ENCODE data around the gene BNC1.
"Not testable (repeated sequence)": the region's sequence is repeated elsewhere in the genome, so short reads cannot be mapped to it uniquely, and the experiment has no call there.

BNC1 gene

DNA sequence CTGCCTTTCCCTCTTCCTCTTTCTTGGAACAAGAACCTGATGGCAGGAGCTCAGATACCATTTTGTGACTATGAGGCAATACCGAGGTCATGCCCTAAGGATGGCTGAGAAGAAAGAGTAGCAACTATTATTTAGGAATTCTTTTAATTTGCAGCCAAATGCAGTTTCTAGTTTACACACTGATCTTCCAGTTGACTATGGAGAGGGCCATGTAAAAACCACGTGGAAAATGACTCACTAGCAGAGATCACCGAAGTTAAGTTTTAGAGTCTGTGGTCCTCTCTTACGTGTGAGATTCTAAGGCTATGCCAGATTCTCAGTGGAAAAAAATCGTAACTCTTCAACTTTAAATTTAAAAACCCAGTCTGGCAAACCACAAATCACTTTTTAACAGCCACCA lies 7.8 kb downstream of the BNC1 start:
- no peak for TF ChIP-seq Cebpa-rat (IDR thresholded peaks at IDR 0.05)
- H3K4me3 ChIP-seq: no peak overlapping the region
- H3K9me3 ChIP-seq (replicated peaks in 1 of 11): no peaks in the 10 kb centered on the region
- H3K4me1 ChIP-seq: no peaks in the 10 kb centered on the region
- no peak overlapping the region for H3K4me2 ChIP-seq
- H4K20me1 ChIP-seq: no peaks in the 10 kb centered on the region
- H3K27me3 ChIP-seq: no peaks in the 10 kb centered on the region
- no peak overlapping the region for H3K27ac ChIP-seq
- H3K36me3 ChIP-seq: no peaks in the 10 kb centered on the region
- no peak overlapping the region for H3K9ac ChIP-seq

DNA sequence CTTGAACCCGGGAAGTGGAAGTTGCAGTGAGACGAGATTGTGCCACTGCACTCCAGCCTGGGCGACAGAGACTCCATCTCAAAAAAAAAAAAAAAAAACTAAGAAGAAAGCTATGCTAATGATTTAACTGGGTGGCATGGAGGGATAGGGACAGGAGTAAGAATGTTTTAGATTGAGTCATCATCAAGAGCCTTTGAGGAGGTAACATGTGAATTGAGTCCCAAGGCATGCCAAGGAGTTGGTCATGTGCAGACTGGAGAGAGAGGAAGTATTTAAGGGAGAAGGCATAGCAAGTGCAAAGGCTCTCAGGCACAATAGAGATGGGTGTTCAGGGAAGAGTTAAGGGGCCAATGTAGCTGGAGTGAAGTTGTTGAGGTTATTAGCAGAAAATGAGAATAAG lies 9.1 kb downstream of the BNC1 start:
- Histone ChIP-seq H3K4me2 (no peak overlapping the region), H3K9ac (no peak overlapping the region), H3K27me3 (no peaks in the 10 kb centered on the region), H3K27ac (no peak overlapping the region), H3K4me3 (no peak overlapping the region), H3K9me3 (replicated peaks in 1 of 11) (peaks cover 0 to 2% (median 0%) of the 10 kb centered on the region in 11 experiments; a peak in 2 of 22 replicates), H3K4me1 (peaks cover 0 to 6% (median 0%) of the 10 kb centered on the region in 10 experiments; a peak in 2 of 20 replicates), H4K20me1 (no peaks in the 10 kb centered on the region), H3K36me3 (no peaks in the 10 kb centered on the region)
- no peak for TF ChIP-seq Cebpa-rat (IDR thresholded peaks at IDR 0.05)

DNA sequence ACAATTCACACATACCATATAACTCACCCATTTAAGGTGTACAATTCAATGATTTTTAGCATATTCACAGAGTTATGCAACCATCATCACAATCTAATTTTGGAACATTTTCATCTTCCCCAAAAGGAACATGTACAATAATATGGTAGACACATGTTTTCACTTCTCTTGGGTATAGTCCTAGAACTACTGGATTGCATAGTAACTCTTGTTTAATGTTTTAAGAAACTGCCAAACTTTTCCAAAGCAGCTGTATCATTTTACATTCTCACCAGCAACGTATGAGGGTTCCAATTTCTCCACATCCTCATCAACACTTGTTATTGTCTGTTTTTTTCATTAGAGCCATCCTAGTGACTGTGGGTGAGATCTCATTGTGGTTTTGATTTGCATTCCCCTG lies 14.3 kb downstream of the BNC1 start:
- peaks cover 0 to 22% (median 0%) of the 10 kb centered on the region in 11 experiments; a peak in 6 of 22 replicates for H3K9me3 ChIP-seq (replicated peaks in 1 of 11)
- H4K20me1 ChIP-seq: no peaks in the 10 kb centered on the region
- H3K4me3 ChIP-seq: no peak overlapping the region
- no peaks in the 10 kb centered on the region for H3K36me3 ChIP-seq
- H3K27me3 ChIP-seq: no peaks in the 10 kb centered on the region
- TF ChIP-seq Cebpa-rat (IDR thresholded peaks at IDR 0.05): no peak
- no peak overlapping the region for H3K4me2 ChIP-seq
- no peak overlapping the region for H3K27ac ChIP-seq
- H3K9ac ChIP-seq: no peak overlapping the region
- H3K4me1 ChIP-seq: peaks cover 0 to 8% (median 0%) of the 10 kb centered on the region in 10 experiments; a peak in 2 of 20 replicates

DNA sequence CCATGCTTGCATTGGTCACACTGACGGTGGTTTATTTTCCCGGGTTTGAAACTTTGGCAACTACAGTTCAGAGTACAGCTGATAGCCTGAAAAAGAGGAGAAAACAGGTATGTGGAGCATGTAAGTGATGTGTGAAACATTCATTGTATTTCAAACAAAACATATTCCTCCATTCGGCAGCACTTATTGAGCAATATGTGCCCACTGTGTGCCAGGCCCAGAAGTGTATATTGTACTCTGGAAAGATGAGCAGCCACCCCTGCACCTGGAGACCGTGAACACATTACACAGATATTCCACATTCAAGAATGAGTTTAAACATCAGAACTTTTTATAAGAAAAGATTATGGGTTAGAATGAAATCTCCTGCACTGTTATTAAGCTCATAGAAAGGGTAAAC lies 16.3 kb downstream of the BNC1 start:
- no peak overlapping the region for H3K27ac ChIP-seq
- no peaks in the 10 kb centered on the region for H3K36me3 ChIP-seq
- H3K4me2 ChIP-seq: no peak overlapping the region
- TF ChIP-seq Cebpa-rat (IDR thresholded peaks at IDR 0.05): no peak
- H3K9me3 ChIP-seq (replicated peaks in 1 of 11): peaks cover 0 to 22% (median 0%) of the 10 kb centered on the region in 11 experiments; a peak in 6 of 22 replicates
- H3K4me3 ChIP-seq: no peak overlapping the region
- H3K4me1 ChIP-seq: peaks cover 0 to 8% (median 0%) of the 10 kb centered on the region in 10 experiments; a peak in 2 of 20 replicates
- no peaks in the 10 kb centered on the region for H3K27me3 ChIP-seq
- no peak overlapping the region for H3K9ac ChIP-seq
- H4K20me1 ChIP-seq: no peaks in the 10 kb centered on the region

DNA sequence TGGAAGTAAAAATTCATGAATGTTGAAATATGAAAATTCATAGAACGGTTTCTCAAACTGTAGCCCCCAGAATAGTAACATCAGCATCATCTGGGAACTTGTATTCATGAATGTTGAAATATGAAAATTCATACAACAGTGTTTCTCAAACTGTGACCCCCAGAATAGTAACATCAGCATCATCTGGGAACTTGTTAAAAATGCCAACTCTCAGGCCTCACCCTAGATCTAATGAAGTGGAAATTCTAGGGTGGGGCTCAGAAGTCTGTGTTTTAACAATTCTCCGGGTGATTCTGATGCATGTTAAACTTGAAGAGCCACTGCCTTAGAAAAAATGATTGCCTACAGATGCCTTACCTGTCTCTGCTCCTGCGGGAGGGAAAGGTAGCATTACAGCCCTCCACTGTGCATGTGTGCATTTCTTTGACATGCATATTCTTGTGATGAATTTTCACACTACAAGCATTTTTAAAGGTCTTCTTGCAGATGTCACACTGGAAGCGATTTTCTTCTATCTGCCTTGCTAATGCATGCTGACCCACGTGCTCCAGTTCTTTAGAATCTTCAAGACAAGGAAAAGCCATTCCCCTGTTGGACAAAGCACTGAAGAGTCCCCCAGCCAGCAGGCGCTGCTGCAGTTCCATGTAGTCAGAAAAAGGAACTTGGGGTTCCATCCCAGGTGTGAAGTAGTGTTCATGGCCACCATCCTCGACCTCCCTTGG lies 21.7 kb downstream of the BNC1 start:
- H3K27me3 ChIP-seq: no peaks in the 10 kb centered on the region
- no peaks in the 10 kb centered on the region for H3K36me3 ChIP-seq
- peaks cover 0 to 4% (median 0%) of the 10 kb centered on the region in 10 experiments; a peak in 5 of 20 replicates for H3K4me1 ChIP-seq

DNA sequence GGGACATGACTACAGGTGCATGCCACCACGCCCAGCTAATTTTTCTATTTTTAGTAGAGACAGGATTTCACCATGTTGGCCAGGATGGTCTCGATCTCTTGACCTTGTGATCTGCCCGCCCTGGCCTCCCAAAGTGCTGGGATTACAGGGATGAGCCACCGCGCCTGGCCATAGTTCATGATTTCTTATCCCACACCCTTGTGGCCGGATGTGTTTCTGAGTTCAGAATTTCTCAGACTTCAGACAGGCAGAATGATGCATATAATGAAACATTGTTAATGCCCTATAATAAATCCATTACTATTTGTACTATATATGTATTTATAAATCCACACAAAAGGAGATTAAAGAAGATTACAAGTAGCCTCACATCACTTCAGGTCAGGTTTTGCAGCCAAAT lies 22.3 kb downstream of the BNC1 start:
- not testable (repeated sequence) for H4K20me1 ChIP-seq; H3K9me3 ChIP-seq (replicated peaks in 1 of 11); H3K27ac ChIP-seq; H3K27me3 ChIP-seq; H3K9ac ChIP-seq; H3K4me3 ChIP-seq; H3K4me1 ChIP-seq; H3K36me3 ChIP-seq; H3K4me2 ChIP-seq

More for the DNA sequence above, 21.7 kb downstream of the BNC1 start:
- Histone ChIP-seq H3K4me3 (no peak overlapping the region), H4K20me1 (no peaks in the 10 kb centered on the region), H3K9me3 (replicated peaks in 1 of 11) (no peaks in the 10 kb centered on the region), H3K9ac (no peak overlapping the region), H3K4me2 (no peak overlapping the region), H3K27ac (no peak overlapping the region)
- no peak for TF ChIP-seq Cebpa-rat (IDR thresholded peaks at IDR 0.05)

DNA sequence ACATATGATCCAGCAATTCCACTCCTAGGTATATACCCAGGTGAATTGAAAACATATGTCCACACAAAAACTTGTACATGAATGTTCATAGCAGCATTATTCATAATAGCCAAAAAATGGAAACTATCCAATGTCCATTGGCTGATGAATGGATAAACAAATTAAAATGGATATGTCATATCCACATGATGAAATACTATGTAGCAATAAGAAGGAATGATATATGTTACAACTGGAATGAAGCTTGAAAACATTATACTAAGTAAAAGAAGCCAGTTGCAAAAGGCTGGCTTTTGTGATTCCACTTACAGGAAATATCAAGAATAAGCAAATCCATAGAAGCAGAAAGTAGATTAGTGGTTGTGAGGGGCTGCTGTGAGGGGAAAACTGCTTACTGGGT lies 33.7 kb downstream of the BNC1 start:
- Histone ChIP-seq H3K27me3 (no peaks in the 10 kb centered on the region), H3K9me3 (replicated peaks in 1 of 11) (0 out of 22 replicates have a peak, but pooled peaks cover 0 to 2% (median 0%) of the 10 kb centered on the region in 11 experiments), H4K20me1 (no peaks in the 10 kb centered on the region), H3K36me3 (no peaks in the 10 kb centered on the region), H3K4me2 (no peak overlapping the region), H3K4me3 (no peak overlapping the region), H3K9ac (no peak overlapping the region), H3K27ac (no peak overlapping the region), H3K4me1 (no peaks in the 10 kb centered on the region)
- no peak for TF ChIP-seq Cebpa-rat (IDR thresholded peaks at IDR 0.05)

DNA sequence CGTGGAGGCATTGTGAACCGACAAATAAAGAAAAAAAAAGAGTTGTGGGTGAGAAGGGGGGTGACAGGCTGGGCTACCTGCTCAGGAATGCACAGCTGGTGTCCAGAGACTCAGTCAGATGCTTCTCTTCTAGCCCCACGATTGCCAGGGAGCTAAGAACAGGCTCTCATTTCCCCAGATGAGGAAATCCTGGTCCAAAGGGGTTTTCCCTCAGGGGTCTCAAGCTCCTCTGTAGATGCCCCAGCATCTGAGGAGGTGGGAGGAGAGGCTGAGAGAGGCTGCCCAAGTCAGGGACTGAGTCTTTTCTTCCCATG lies 35.5 kb downstream of the BNC1 start:
- Histone ChIP-seq H3K27ac (no peak overlapping the region), H3K4me3 (no peak overlapping the region), H3K9me3 (replicated peaks in 1 of 11) (peaks cover 0 to 7% (median 0%) of the 10 kb centered on the region in 11 experiments; a peak in 1 of 22 replicates), H4K20me1 (no peaks in the 10 kb centered on the region), H3K27me3 (no peaks in the 10 kb centered on the region), H3K36me3 (no peaks in the 10 kb centered on the region), H3K4me1 (no peaks in the 10 kb centered on the region), H3K9ac (peak overlapping the region in 1 of 11 experiments; percentile 41; a peak in 1 of 22 replicates), H3K4me2 (no peak overlapping the region)
- no peak for TF ChIP-seq Cebpa-rat (IDR thresholded peaks at IDR 0.05)

DNA sequence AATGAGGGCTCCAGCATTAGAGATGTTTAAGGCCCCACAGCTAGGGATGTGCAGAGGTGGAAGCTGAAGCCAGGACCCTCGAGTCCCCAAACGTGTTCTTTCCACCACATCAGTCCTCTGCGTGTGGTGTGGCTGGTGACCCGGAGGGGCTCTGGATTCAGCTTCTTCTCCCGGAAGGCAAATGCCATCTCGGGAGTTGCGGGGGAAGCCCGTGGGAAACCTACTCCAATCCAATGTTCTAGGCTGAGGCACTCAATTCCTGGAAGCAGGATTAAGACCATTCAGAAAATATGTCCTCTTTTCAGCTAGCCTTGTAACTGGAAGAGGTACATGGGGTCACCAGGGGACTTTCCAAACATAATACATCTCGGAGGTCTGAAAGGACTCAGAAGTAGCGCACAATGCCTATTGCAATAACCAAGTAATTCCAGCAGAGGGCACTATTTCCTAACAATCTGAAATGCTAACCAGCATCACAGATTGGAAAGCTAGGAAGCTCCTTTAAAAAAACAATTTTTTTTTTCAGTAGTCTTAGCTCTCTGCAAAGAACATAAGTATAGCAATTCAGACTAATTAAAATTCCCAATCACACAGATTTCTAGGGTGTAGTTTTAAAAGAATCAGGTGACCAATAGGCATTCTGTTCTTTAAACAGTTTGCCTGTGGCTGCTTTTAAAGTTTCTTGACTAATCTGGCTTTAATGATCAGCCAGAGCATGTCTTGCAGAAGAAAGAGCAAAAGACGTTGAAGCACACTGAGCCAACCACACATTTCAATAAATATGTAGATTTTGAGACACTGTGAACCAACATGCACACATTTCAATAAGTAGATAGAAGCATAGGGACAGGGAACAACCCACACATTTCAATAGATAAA lies 36.1 kb downstream of the BNC1 start:
- H3K9me3 ChIP-seq (replicated peaks in 1 of 11): peaks cover 0 to 7% (median 3%) of the 10 kb centered on the region in 11 experiments; a peak in 1 of 22 replicates
- H3K36me3 ChIP-seq: no peaks in the 10 kb centered on the region
- no peak overlapping the region for H3K27ac ChIP-seq
- H3K4me2 ChIP-seq: peak overlapping the region in 1 of 11 experiments; percentile 20; a peak in 1 of 22 replicates
- peak overlapping the region in 1 of 11 experiments; percentile 41; a peak in 1 of 22 replicates for H3K9ac ChIP-seq
- peaks cover 0 to 5% (median 5%) of the 10 kb centered on the region in 10 experiments; a peak in 8 of 20 replicates for H3K4me1 ChIP-seq
- TF ChIP-seq Cebpa-rat (IDR thresholded peaks at IDR 0.05): no peak
- no peak overlapping the region for H3K4me3 ChIP-seq
- no peaks in the 10 kb centered on the region for H4K20me1 ChIP-seq
- no peaks in the 10 kb centered on the region for H3K27me3 ChIP-seq
